ENCODE measurements around the gene ARHGAP18.

Gene ARHGAP18

GRCh38 chr6:129555206-129555832 is 154.7 kb downstream of the ARHGAP18 start:
- in situ Hi-C loops (cut with MboI; ENCODE audit: low sequenced_read_pairs) = loop anchor here (25.0 kb wide), 1 partner anchor 818 kb away; no protein-coding TSS in a partner anchor

GRCh38 chr6:129552413-129552812 is 157.6 kb downstream of the ARHGAP18 start:
- in situ Hi-C loops (cut with MboI; ENCODE audit: low sequenced_read_pairs) = loop anchor here (25.0 kb wide), 1 partner anchor 815 kb away; no protein-coding TSS in a partner anchor

- in situ Hi-C loops (cut with MboI; ENCODE audit: low sequenced_read_pairs) = loop anchor here (25.0 kb wide), 1 partner anchor 814 kb away; no protein-coding TSS in a partner anchor
Measured at GRCh38 chr6:129551486-129551885, 158.5 kb downstream of the ARHGAP18 start.

- in situ Hi-C loops (cut with MboI; ENCODE audit: low sequenced_read_pairs) = no loop called here
Measured at GRCh38 chr6:129546702-129547101, 163.3 kb downstream of the ARHGAP18 start.

GRCh38 chr6:129544892-129545612 is 164.9 kb downstream of the ARHGAP18 start:
- in situ Hi-C loops (cut with MboI; ENCODE audit: low sequenced_read_pairs) = no loop called here

GRCh38 chr6:129543981-129544380 is 166.0 kb downstream of the ARHGAP18 start:
- in situ Hi-C loops (cut with MboI; ENCODE audit: low sequenced_read_pairs) = no loop called here

GRCh38 chr6:129542705-129543104 is 167.3 kb downstream of the ARHGAP18 start:
- in situ Hi-C loops (cut with MboI; ENCODE audit: low sequenced_read_pairs) = no loop called here

- in situ Hi-C loops (cut with MboI; ENCODE audit: low sequenced_read_pairs) = no loop called here
Measured at GRCh38 chr6:129539032-129539431, 170.9 kb downstream of the ARHGAP18 start.

GRCh38 chr6:129536271-129536670 is 173.7 kb downstream of the ARHGAP18 start:
- in situ Hi-C loops (cut with MboI; ENCODE audit: low sequenced_read_pairs) = no loop called here

GRCh38 chr6:129534926-129535325 is 175.1 kb downstream of the ARHGAP18 start:
- in situ Hi-C loops (cut with MboI; ENCODE audit: low sequenced_read_pairs) = no loop called here
